Femur (tissue), 1 donor: ENCODE measurements around the gene MFSD6.
"Not testable (repeated sequence)": the region's sequence is repeated elsewhere in the genome, so short reads cannot be mapped to it uniquely, and the experiment has no call there.

ENCODE experiments used
- DNase-seq: peaks from one replicate; pipeline ENCODE4 v3.0.0-alpha.2; 2017

Gene MFSD6

DNA sequence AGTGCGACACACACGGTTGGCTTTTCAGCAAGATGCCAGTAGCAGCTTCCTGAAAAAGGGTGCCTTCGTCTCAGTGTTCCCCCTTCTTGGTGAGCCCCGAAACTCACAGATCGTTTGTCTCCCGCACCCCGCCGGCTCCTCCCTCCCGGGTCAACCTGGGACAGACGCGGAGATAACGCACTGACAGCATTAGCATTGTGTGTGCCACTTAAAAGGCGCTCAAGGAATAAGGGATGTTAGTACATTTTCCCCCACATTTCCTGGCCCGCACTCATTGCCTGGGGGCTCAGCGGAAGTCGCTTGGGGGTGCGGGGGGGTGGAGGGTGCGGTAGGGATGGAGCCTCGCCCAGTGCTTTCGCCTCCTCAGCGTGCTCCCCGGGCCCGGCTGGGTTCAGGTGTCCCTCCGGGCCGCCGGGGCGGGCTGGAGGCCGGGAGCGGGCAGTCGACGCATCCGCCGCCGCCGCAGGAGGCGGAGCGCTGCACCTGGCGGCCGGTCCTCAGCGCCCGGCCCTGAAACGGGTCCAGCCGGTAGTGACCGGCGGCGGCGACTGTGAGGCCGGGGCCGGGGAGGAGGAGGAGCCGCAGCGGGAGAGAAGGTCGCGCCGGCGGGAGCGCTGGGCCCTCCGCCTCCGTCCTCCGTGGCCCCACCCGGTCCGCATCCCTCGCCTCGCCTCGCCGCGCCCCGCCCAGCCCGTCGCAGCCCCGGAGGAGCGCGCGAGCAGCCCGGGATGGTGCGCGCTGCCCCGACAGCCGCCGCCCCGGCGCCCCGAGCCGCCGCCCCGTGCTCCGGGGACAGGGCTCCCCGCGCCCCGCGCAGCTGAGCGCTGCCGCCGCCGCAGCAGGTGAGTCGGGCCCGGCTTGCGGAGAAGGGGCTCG lies at the start of gene MFSD6:
MFSD6 (plus strand) TSS at position 694 of the 876 bp plus-strand sequence. CDS start 27,675 bp downstream, outside the sequence.
- DNase-seq: peak; percentile 39

DNA sequence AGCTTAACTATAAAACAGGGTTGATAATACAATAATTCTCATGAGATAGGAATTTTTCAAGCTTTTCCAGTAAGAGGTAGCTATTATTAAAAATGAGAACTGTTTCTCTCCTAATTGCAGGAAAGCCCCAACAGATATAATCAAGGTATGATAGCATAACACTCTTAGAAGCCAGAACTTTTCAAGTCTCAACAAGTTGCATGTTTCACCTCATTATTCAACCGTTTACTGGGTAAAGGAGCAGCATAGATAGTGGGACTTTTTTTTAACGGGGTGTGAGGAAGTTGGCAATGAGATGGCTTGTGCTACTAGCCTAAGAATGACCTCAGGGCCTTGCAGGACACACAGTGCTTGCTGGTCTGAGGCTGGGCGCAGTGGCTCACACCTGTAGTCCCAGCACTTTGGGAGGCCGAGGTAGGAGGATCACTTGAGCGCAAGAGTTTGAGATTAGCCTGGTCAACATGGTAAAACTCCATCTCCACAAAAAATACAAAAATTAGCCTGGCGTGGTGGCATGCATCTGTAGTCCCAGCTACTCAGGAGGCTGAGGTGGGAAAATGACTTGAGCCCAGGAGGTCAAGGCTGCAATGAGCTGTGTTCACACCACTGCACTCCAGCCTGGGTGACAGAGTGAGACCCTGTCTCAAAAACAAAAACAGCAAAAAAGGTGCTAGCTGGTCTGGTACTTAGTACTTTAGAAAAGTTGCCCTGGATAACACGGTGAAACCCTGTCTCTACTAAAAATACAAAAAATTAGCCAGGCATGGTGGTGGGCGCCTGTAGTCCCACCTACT lies 49.3 kb upstream of the MFSD6 start:
- not testable (repeated sequence) for DNase-seq

DNA sequence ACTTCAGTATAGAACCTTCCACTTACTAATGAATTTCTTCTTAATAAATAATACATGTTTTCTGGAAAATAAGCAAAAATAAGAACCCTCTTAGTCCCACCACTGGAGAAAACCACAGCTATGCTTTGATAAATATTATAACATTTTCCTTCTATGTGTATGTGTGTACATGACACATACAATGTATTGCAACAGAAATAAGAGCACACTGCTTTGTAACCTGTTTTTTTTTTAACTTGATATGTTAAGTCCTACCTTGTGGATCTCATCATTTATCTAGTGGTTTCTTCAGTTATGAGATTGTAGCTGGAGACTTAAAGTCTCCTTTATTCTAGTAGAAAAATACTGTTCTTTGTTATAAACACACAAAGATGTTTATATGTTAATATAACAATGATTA lies 47.6 kb upstream of the MFSD6 start:
- DNase-seq: no peak

DNA sequence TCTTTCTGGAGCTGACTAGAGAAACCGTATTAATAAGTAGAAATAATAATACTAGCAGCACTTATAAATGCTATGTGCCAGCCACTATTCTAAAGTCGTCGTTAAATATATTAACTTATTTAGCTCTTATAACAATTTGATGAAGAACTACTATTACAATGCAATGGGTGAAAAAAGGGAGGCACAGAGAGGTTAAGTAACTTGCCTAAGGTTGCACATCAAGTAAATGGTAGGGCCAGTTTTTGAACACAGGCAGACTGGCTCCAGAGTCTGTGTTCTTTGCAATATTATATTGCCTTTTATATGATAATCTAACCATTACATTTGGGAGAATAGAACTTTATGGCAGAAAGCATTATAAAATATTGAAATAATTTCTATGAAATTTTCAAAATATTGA lies 47.2 kb upstream of the MFSD6 start:
- no peak for DNase-seq

DNA sequence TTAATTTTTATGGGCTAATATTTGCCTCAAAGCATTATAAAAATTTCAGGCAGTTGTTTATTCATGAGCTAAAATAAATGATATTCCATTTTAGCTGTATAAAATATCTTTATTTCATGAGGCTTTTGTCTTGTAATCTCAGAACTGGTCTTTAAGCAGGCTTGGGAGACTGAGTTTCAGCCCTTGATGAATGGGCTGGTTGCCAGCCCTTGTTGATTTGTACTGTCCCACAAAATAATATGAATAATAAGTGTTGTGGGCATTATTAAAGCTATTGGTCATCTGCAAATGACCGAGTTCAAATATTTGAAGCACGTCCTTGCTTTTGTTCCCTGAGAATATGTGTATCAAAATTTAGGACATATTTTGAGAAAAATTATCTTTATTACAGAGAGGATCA lies 46.6 kb upstream of the MFSD6 start:
- DNase-seq: no peak

DNA sequence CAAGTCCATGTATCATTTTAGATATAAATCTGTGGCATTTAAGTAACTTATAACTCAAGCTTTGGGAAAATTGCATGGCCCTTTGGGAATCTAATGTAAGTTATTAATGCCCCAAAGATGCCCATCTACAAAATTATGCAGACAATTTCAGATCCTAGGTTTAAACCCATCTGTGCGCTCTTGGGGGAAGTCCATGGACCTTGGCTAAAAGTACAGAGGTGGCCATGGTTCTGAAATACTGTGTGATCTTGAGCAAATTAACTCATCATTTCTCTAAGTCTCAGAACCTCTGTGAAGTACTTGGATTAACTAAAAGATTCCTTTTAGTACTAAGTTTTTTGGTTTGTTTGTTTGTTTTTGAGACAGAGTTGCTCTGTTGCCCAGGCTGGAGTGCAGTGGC lies 45.3 kb upstream of the MFSD6 start:
- no peak for DNase-seq

DNA sequence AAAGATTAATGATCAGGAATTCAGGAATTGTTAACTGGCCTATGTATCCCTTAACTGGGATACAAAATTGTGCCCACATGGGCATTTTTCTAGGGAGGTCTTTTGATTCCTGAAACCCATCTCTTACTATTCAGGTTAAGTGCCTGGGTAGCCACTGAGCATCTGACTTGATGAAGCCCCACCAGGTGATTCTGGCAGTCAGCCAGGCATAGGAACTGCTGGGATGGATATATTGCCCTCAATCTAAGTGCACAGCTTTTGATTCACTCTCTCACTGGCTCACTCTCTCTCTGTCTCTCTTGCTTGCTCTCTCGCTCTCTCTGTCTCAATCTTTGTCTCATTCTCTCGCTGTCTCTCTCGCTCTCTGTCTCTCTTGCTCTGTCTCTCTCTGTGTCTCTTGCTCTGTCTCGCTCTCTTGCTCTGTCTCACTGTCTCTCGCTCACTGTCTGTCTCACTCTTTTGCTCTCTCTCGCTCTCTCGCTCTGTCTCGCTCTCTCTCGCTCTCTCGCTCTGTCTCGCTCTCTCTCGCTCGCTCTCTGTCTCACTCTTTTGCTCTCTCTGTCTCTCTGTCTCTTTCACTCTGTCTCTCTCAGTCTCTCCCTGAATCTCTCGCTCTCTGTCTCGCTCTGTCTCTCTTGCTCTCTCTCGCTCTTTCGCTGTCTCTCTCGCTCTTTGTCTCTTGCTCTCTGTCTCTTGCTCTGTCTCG lies 42.5 kb upstream of the MFSD6 start:
- no peak for DNase-seq

DNA sequence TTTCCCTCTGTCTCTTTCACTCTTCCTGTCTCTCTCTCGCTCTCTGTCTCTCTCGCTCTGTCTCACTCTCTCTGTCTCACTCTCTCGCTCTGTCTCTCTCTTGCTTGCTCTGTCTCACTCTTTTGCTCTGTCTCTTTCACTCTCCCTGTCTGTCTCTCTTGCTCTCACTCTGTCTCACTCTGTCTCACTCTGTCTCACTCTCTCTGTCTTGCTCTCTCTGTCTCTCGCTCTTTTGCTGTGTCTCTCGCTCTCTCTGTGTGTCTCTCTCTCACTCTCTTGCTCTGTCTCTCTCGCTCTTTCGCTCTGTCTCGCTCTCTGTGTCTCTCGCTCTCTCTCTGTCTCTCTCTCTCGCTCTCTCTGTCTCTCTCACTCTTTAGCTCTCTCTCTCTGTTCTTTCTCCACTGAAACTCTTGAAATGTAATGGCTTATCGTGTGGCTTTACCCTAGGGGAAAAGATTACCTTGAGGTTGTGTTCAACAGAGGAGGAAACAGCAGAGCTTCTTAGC lies 41.9 kb upstream of the MFSD6 start:
- no peak for DNase-seq

DNA sequence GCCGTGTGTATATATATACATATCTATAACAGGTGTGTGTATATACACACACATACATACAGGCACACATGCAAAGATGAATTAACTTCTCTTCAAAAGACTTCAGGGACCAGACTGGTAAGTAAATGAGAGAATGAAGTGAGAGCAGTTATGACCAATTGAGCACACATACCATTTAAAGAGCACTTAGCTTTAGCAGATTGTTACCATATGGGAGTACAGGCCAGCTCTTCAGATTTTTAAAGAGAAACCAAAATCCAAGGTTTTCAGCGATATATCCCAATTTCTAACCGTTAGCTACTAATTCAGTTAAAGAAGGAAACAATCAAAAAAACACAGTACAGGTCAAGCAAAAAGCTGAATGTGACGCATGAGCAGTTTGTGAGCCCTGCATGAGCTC lies 41.1 kb upstream of the MFSD6 start:
- DNase-seq: no peak

DNA sequence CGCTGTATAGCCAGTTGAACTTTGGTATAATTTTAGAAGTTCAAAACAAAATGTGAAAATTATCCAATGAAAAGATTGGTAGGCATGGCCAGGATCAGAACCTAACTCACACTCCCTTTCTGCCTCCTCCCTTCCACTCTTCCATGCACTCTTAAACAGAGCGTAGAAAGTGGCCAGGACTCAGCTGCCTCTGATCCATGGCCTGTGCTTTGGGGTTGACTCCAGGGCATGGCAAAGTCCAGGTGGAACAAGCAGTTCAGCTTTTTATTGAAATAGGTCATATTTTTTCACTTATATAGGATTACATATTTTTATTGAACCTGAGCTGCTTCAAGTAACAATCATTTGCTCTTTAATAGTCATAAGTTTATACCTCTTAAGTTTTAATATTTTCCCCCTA lies 38.5 kb upstream of the MFSD6 start:
- DNase-seq: no peak

DNA sequence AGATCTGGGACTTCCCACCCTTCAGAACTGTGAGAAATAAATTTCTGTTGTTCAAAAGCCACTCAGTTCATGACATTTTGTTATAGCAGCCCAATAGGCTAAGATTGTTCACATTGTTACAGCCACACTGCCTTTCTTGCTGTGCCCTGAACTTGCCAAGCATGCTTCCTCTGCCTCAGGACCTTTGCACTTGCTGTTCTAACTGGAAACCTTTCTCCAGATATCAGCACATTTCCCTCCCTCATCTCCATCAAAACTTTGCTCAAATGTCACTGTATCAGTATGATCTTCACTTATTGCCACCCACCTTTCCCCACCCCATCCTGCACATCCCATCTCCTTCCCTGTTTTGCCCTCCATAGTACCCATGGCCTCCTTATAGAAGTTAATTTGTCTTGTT lies 32.1 kb upstream of the MFSD6 start:
- no peak for DNase-seq

DNA sequence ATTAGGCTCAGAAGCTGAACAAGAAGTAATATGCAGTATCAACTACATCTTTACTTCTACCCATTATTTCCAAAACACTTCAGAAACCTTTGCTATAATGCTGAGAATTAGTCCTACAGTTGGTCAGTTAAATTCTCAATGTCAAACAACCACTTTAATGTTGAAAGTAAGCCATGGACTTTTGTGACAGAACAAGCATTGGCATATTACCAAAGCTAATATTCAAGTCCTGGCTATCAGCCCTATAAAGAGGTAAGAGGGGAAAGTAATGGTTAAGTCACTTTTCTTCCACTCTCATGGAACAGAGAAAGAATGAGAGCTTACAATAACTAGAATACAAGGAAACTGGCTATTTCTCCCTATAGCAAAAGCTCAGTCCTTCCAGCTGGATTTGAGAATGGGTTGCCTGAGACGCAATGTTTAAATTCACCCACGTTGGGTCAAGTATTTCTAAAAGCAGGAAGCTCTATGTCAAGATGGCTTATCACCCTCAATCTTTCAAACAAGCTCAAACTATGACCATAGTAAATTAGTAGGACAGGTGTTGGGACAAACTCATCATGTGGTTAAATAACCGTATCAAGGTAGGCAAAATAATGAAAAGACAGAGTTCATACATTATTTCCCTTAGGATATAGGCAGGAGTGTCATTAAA lies 31.4 kb upstream of the MFSD6 start:
- no peak for DNase-seq

DNA sequence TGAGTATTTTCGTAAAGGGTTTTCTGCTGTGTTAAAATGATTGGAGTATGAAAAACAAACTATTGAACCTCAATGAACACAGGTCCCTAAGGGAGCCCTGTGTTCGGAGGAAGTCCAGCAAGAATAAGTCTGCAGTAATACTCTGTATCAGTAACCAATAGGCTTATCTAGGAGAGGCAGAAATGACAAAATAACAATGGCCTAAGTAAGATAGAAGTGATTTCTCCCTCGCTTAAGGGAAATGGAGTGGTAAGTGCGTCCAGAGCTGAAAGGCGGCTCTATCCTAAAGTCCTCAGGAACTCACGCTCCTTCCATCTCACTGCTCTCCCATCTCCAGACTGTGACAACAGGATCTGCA lies 29.3 kb upstream of the MFSD6 start:
- no peak for DNase-seq

DNA sequence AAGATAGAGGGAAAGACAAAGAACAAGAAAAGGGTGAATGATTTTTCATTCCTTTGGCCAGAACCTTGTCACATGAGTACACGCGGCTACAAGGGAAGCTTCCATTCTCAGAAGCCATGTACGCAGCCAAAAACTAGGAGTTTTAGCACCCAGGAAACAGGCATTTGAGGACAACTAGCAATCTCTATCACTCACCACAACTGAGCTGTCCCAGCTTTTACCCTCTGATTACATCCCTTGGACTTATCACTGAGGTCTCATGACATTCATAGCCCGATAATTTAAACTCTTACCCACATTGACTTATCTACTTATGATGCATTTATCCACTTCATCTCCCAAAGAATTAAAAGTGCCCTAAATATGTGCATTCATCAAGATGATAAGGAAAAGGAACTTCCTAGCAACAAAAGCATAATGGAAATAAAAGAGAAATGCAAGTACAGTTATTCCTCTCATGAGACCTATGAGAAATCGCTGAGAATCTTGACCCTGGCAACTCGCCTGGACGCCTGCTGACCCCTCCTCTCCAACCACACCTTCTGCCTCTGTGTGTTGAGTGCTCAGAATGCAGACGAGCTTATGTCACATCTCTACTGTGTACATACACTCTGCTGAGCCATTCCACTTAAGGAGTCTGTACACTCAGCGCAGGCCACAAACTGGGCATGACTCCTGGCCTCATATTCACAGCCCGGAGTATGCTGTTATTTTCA lies 28.7 kb upstream of the MFSD6 start:
- peak; percentile 64 for DNase-seq

DNA sequence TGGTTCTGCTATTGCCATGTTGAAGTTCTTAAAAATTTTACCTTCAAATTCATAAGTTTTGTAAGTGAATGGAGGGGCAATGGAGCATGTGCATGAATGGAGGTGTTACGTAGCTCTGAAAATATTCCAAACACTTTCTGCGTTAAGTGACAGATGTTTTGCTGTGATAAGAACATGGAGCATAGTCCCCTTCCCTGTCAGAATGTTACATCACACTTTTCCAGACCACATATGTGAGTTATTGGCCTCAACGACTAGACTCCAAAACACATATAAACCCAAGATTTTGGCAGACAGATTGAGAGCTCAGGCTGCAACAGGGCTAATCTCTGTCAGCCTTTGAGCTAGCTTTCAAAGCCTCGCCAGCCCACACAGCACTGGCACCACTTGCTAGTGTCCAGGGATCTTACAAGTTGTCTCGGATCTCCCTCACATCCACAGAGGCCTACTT lies 27.2 kb upstream of the MFSD6 start:
- no peak for DNase-seq

DNA sequence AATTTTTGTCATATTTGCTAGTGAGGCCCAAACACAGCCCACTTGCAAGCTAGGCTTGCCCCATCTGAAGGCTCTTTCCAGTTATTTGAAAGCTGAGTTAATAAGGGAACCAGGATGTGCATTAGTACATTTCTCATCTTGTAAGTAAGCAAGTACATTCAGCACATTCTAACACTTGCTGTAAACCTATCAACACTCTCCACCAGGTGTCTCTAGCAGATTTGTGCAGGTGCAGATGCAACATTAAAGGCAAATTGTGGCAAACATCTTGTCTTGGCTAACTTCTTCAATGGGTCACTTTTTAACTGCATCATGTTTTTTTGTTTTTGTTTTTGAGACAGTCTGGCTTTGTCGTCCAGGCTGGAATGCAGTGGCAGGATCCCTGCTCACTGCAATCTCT lies 25.3 kb upstream of the MFSD6 start:
- DNase-seq: no peak

DNA sequence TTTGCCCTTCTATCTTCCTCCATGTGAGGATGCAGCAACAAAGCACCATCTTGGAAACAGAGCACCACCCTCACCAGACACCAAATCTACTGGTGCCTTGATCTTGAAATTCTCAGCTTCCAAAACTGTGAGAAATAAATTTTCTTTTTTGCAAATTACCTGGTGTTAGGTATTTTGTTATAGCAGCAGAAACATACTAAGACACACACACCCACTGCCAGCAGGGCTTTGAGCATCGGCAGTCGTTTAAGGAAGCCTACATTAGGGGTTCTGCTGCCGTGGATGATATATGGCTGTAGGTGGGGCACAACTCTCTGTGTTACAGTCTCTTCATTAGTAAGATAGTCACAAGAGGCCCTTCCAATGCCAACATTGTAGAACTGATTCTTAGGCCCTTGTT lies 20.7 kb upstream of the MFSD6 start:
- DNase-seq: no peak

DNA sequence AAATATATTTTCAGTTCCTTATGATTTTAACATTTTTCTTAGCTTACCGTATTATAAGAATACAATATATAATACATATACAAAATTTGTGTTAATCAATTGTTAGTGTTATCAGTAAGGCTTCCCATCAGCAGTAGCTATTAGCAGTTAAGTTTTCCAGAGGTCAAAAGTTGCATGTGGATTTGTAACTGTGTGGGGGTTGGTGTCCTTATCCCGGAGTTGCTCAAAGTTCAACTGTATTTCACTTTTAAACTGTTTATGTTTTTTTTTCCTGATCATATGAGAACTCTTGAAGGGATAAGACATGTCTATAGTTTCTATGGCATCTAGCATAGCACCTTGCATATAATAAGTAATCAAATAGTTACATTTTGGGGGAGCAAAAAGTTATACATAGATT lies 11.9 kb upstream of the MFSD6 start:
- DNase-seq: no peak

DNA sequence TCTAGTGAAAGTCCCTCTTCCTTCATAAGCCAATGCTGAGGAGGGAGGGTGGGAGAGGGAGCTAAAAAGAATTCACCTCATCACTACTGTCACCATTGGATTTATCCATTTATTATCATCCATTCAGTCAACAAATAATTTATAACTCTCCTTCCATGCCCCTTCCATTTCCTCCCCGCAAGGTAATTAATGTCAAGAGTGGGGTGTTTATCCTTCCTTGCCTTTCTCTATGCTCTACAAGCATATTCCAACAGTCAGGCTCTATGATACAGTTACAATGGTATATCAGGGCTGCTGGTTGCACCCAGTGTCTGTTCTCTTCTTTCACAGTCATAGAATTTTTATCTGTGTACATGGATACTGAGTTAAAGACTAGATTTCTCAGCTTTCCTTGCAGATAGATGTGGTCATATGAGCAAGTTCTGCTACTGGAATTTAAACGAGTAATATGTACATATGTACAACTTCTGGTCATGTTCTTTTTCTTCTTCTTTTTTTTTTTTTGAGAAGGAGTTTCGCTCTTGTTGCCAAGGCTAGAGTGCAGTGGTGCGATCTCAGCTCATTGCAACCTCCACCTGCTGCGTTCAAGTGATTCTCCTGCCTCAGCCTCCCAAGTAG lies 5.1 kb upstream of the MFSD6 start:
- DNase-seq: no peak

DNA sequence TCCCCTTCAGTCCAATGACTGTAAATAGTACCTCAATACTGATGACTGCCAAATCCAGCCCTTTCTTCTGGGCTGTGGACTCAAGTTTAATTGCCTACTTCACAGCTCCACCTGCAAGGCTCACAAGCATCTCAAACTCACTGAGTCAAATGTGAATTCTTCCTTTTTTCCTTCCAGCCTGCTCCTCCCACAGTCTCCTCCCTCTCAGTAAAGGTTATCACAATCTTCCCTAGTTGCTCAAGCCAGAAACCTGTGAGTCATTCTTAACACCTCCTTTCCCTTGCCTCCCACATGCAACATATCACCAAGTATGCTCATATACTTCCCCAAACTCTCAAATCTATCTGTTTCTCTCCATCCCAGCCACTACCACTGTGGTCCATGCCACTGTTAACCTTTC lies 3.7 kb upstream of the MFSD6 start:
- DNase-seq: no peak

DNA sequence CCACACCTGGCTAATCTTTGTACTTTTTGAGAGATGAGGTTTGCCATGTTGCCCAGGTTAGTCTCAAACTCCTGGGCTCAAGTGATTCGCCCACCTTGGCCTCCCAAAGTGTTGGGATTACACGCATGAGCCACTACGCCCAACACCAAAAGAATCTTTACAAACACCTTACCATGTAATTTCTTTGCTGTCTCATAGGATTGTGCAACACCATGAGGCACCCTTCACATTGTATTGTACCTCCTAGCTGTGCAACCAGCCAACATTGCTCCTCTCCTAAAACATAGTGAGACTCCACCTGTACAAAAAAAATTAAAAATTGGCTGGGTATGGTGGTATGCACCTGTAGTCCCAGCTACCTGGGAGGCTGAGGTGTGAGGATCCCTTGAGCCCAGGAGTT lies 3.1 kb upstream of the MFSD6 start:
- DNase-seq: no peak

DNA sequence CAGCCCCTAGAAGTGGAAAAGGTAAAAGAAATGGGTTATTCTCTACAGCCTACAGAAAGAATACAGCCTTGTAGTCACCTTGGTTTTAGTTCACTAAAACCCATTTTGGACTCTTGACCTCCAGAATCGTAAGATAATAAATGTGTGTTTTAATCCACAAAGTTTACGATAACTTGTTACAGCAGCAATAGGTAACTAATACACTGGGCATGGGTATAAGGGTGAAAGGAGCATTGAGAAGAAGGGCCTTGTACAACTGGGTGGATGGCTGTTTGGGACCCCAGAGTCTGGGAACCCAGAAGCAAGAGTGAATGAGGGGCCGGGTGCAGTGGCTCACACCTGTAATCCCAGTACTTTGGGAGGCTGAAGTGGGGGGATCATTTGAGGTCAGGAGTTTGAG lies 2.2 kb upstream of the MFSD6 start:
- DNase-seq: no peak
